C4-2B (cell line): ENCODE data around the gene PYGL.
"Not testable (repeated sequence)": the region's sequence is repeated elsewhere in the genome, so short reads cannot be mapped to it uniquely, and the experiment has no call there.

Experiments used
- H3K27ac ChIP-seq: fragments of 450-650 bp; 2 replicates; pipeline ENCODE4 v1.5.1; 2017
- ZFX ChIP-seq: fragments of 450-650 bp; IDR thresholded peaks from 2 replicates; pipeline ENCODE4 v1.6.1; 2017
- TF ChIP-seq, protein P1 (sequence below): fragments of 450-650 bp; conservative IDR thresholded peaks from 2 replicates; pipeline ENCODE4 v1.5.1; 2017; ENCODE audit warnings: mild to moderate bottlenecking

PYGL gene

GRCh38 chr14:50901361-50901760, 42.9 kb downstream of the PYGL start:
- TF ChIP-seq ZFX: no peak
- TF ChIP-seq, protein P1, sequence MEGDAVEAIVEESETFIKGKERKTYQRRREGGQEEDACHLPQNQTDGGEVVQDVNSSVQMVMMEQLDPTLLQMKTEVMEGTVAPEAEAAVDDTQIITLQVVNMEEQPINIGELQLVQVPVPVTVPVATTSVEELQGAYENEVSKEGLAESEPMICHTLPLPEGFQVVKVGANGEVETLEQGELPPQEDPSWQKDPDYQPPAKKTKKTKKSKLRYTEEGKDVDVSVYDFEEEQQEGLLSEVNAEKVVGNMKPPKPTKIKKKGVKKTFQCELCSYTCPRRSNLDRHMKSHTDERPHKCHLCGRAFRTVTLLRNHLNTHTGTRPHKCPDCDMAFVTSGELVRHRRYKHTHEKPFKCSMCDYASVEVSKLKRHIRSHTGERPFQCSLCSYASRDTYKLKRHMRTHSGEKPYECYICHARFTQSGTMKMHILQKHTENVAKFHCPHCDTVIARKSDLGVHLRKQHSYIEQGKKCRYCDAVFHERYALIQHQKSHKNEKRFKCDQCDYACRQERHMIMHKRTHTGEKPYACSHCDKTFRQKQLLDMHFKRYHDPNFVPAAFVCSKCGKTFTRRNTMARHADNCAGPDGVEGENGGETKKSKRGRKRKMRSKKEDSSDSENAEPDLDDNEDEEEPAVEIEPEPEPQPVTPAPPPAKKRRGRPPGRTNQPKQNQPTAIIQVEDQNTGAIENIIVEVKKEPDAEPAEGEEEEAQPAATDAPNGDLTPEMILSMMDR: no peak
- no peak overlapping the region for H3K27ac ChIP-seq

DNA sequence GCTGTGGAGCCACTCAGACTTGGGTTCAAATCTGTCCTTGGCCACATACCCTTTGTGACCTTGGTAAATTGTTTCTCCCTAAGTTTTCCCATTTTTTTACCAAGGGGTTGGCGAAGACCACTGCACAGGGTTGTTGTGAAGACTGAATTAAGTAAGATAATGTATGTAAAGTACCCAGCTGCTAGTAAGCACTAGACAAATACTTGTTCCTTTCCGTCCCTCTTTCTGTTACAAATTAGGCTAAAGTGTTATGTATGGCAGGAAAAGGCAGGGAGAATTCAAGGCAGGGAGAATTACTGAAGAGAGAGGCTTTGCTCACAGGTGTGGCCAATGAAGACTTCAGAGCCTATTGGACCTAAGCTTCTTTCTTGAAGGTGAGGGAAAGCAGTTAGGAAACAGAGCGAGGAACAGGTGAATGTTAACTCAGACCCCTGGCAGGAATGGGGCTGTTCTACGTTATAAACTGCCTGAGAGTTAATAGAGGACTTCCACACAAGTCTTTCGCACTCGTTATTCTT, 46.6 kb downstream of the PYGL start:
- no peak for TF ChIP-seq ZFX
- TF ChIP-seq, protein P1: no peak
- no peak overlapping the region for H3K27ac ChIP-seq

- H3K27ac ChIP-seq: not testable (repeated sequence)
These were observed 47.3 kb downstream of the PYGL start for GRCh38 chr14:50897005-50897404.

- H3K27ac ChIP-seq: not testable (repeated sequence)
These were observed 47.9 kb downstream of the PYGL start for GRCh38 chr14:50896421-50896820.

GRCh38 chr14:50892255-50892654, 52.0 kb downstream of the PYGL start:
- TF ChIP-seq ZFX: no peak
- TF ChIP-seq, protein P1: no peak
- no peak overlapping the region for H3K27ac ChIP-seq

- TF ChIP-seq, protein P1: no peak
- no peak for TF ChIP-seq ZFX
- H3K27ac ChIP-seq: no peak overlapping the region
These were observed 56.8 kb downstream of the PYGL start for GRCh38 chr14:50887476-50887875.

DNA sequence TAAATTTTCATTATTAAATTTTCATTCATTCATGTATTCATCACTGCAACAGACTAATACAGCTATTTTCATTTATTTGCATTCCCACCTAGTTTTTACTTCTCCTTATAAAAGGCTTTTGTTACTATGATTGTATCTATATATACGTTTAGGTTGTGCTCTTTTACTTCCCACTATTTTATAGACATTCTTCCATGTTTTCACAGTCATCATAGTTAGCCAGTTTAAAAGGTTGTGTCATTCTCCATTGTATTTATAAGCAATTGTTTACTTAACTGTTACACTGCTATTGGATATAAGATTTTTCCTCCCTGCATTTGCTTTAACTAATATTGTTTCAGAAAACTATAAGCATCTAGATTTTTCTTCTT, 60.5 kb downstream of the PYGL start:
- H3K27ac ChIP-seq: no peak overlapping the region
- no peak for TF ChIP-seq ZFX

GRCh38 chr14:50882932-50883826, 61.1 kb downstream of the PYGL start:
- no peak for TF ChIP-seq ZFX
- TF ChIP-seq, protein P1: no peak

GRCh38 chr14:50875359-50876070, 68.8 kb downstream of the PYGL start:
- H3K27ac ChIP-seq: no peak overlapping the region
- TF ChIP-seq, protein P1: no peak
- no peak for TF ChIP-seq ZFX

More at GRCh38 chr14:50882932-50883826, 61.1 kb downstream of the PYGL start:
- H3K27ac ChIP-seq: no peak overlapping the region
